Measurements from ENCODE around the gene NCKAP5.

Gene NCKAP5

DNA sequence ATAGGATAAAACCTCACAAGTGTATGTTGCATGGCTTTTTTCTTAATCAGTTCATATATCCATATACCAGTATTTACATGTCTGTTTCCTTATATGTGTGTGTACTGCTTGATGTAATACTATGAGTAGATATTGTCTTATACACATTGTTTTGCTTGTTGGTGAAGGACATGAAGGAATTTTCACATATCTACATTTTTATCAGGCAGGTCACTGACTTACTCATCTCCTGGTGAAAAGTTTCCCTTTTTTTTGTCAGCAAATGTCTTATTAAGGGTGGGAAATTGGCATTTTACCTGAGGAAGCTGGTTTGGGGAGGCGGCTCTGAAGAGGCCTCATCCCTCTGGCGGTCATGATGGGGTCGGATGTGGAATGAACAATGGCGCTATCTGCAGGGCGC, 836.8 kb downstream of the NCKAP5 start:
- H3K4me3 ChIP-seq (ENCODE audit: low read depth, low read length), result no peak overlapping the region
- TF ChIP-seq, protein P1, sequence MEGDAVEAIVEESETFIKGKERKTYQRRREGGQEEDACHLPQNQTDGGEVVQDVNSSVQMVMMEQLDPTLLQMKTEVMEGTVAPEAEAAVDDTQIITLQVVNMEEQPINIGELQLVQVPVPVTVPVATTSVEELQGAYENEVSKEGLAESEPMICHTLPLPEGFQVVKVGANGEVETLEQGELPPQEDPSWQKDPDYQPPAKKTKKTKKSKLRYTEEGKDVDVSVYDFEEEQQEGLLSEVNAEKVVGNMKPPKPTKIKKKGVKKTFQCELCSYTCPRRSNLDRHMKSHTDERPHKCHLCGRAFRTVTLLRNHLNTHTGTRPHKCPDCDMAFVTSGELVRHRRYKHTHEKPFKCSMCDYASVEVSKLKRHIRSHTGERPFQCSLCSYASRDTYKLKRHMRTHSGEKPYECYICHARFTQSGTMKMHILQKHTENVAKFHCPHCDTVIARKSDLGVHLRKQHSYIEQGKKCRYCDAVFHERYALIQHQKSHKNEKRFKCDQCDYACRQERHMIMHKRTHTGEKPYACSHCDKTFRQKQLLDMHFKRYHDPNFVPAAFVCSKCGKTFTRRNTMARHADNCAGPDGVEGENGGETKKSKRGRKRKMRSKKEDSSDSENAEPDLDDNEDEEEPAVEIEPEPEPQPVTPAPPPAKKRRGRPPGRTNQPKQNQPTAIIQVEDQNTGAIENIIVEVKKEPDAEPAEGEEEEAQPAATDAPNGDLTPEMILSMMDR (IDR thresholded peaks at IDR 0.05; ENCODE audit: control insufficient read depth, extremely low read depth, insufficient read depth), result 0 out of 2 replicates have a peak, but pooled peaks have one; percentile 16
- DNase-seq (ENCODE audit: low read depth), result no peak

DNA sequence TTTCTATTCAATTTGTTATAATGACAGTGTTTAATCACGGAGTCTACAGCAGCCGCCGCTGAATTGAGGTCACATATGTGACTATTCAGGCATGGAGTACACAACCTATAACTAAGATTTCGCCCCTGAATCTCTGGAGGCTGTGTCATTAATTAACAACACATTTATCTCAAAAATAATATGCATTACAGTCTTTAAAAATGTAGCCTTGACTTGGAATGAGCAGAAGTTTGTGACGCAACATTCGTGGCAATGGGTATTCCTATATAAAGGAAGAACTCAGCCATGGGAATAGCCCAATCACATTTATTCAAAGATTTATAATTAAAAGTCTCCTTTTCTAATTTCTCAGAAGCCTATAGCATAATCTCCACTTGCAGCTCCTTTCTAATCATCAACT, 837.7 kb downstream of the NCKAP5 start:
- DNase-seq (ENCODE audit: low read depth), result no peak
- H3K4me3 ChIP-seq (ENCODE audit: low read depth, low read length), result no peak overlapping the region
- TF ChIP-seq, protein P1 (IDR thresholded peaks at IDR 0.05; ENCODE audit: control insufficient read depth, extremely low read depth, insufficient read depth), result no peak

DNA sequence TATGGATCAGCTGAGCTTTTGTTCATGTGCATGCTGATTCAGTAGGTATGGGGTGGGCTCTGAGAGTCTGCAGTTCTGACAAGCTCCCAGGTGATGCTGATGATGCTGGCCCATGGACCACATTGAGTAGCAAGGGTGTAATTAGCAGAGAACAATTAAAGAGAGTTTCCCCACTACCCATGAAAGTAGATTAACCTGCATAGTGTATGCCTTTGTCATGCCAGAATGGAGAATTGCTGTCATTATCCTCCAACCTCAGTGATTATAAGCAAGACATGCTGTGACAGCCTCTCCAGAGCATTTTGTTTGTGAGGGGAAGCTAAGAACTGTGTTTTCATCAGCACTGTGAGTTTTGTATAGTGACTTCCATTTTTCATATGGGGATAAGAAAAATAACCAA, 838.7 kb downstream of the NCKAP5 start:
- TF ChIP-seq, protein P1 (IDR thresholded peaks at IDR 0.05; ENCODE audit: control insufficient read depth, extremely low read depth, insufficient read depth), result no peak
- DNase-seq (ENCODE audit: low read depth), result no peak
- H3K4me3 ChIP-seq (ENCODE audit: low read depth, low read length), result no peak overlapping the region

DNA sequence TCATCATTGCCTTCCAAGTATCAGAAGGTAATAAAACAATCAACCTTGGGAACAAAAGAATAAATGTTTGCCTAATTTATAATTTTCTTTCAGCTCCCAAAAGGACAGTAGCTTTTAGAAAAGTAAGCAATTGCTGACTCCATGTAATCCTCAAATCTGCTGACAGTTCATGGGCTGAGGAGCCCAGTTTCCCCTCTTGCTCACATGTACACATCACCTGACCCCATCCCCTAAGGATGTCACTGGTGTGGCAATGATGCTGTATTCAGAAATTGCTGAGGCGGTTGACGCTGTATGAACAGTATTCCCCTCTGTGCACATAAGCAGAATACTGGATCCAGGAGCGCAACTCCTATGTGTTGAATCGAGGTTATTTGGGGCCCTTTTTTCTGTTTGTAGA, 842.1 kb downstream of the NCKAP5 start:
- no peak overlapping the region for H3K4me3 ChIP-seq (ENCODE audit: low read depth, low read length)
- DNase-seq (ENCODE audit: low read depth), result no peak
- TF ChIP-seq, protein P1 (IDR thresholded peaks at IDR 0.05; ENCODE audit: control insufficient read depth, extremely low read depth, insufficient read depth), result no peak

DNA sequence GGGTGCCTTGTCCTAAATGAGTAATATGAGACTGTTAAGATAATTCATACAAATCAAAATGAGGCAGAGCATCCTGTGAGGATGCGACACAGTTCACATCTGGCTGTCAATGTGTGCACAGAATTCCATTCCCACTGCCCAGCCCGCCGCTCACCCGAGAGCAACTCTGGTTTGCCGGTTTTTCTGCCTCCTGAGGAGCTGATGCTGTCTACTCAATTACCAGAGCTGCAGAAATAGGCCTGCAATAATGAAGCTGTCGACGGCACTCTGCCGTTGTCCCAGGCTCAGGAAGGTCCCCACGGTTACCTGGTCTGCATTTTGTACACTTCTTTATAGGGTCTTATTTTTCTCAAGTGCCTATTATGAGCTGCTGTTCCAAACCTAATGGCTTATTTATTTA, 842.5 kb downstream of the NCKAP5 start:
- TF ChIP-seq, protein P1 (IDR thresholded peaks at IDR 0.05; ENCODE audit: control insufficient read depth, extremely low read depth, insufficient read depth), result no peak
- no peak for DNase-seq (ENCODE audit: low read depth)
- H3K4me3 ChIP-seq (ENCODE audit: low read depth, low read length), result no peak overlapping the region

DNA sequence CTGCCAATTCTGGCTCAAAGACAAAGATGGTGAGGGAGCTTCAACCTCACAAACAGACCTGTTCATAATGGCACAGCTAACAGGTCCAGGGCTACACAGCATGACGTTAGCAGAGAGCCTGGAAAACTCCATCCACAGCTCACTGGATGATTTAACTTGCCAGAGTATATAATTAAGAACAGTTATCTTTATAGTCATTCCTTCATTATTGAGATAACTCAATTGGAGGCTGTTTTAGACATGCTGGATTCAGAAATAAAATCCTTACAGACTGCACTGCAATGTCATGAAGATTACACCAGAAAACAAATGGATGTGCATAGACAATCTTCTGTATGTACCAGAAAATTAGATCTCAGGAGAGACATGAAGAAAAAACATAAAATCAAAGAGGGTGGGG, 843.1 kb downstream of the NCKAP5 start:
- DNase-seq (ENCODE audit: low read depth), result no peak
- TF ChIP-seq, protein P1 (IDR thresholded peaks at IDR 0.05; ENCODE audit: control insufficient read depth, extremely low read depth, insufficient read depth), result no peak
- no peak overlapping the region for H3K4me3 ChIP-seq (ENCODE audit: low read depth, low read length)

DNA sequence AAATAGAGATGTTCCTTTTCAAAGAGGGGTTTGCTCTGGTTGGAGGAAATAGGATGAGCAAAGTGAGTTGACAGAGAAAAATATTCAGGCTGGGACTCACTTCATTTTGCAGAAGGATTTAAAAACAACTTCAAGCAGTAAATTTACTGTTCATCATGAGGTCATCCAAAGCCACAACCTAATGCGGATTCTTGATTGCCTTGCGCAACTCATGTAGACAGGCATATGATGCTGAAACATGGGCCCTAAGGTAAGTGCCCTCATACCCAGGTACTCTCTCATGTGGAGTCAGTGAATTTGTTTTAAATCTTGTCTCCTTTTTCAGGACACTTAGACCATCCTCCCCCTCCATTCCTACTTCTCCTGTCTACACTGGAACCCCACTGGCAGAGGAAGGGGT, 846.3 kb downstream of the NCKAP5 start:
- no peak for DNase-seq (ENCODE audit: low read depth)
- TF ChIP-seq, protein P1 (IDR thresholded peaks at IDR 0.05; ENCODE audit: control insufficient read depth, extremely low read depth, insufficient read depth), result no peak
- H3K4me3 ChIP-seq (ENCODE audit: low read depth, low read length), result no peak overlapping the region

Measured in LNCaP clone FGC (cell line).